Caco-2 (cell line): ENCODE measurements around the gene DIP2A. TPM values are rescaled to one million over a fixed set of nuclear protein-coding genes. Genes with fewer than 3 reads are reported as not detected.

ENCODE experiments used
- BruUV-seq: library from RNA; stranded (reverse); fragments of 400-500 nt; replicated peaks from 2 replicates; lab custom pipeline; 2021; lab: Mats Ljungman, UMichigan
- CTCF ChIA-PET: fragments of 300-600 bp; sonication (Branson Sonifier 250); formaldehyde crosslinking; loops from one replicate; lab custom pipeline; 2022; ENCODE audit warnings: antibody characterized with exemption; lab: Charles Lee
- POLR2A ChIA-PET: fragments of 300-600 bp; sonication (Branson Sonifier 250); formaldehyde crosslinking; loops from one replicate; lab custom pipeline; 2022; ENCODE audit warnings: antibody characterized with exemption; lab: Charles Lee
- DNase-seq, 2 experiments: peaks; one replicate each; pipeline versions ENCODE4 v3.0.0 to v3.0.0-alpha.2; 2020 to 2022
- H3K27me3 ChIP-seq: replicated peaks from 2 replicates; pipeline ENCODE4 v1.6.0; 2011; ENCODE audit warnings: low read length; ENCODE audit not compliant: control insufficient read depth, insufficient read depth
- H3K36me3 ChIP-seq: 2 replicates; pipeline ENCODE4 v1.5.1; 2011; ENCODE audit warnings: low read length; ENCODE audit not compliant: control insufficient read depth, insufficient read depth
- H3K4me1 ChIP-seq: fragments of 250-450 bp; sonication (Bioruptor Pico); 2 replicates; pipeline ENCODE4 v1.5.1; 2020; ENCODE audit warnings: mild to moderate bottlenecking
- H3K4me3 ChIP-seq: 2 replicates; pipeline ENCODE4 v1.5.1; 2011; ENCODE audit warnings: low read depth, mild to moderate bottlenecking, control low read depth, low read length
- H3K9me3 ChIP-seq: fragments of 250-450 bp; sonication (Bioruptor Pico); 2 replicates; pipeline ENCODE4 v1.5.1; 2020; ENCODE audit warnings: mild to moderate bottlenecking, moderate library complexity
- H3K27ac Mint-ChIP-seq: one replicate; pipeline ENCODE4 v1.8.0; 2022; ENCODE audit warnings: mixed read lengths; ENCODE audit not compliant: unreplicated experiment
- H3K27me3 Mint-ChIP-seq: one replicate; pipeline ENCODE4 v1.8.0; 2022; ENCODE audit warnings: mixed read lengths; ENCODE audit not compliant: insufficient read depth, unreplicated experiment
- H3K36me3 Mint-ChIP-seq: one replicate; pipeline ENCODE4 v1.8.0; 2022; ENCODE audit warnings: mild to moderate bottlenecking, mixed read lengths; ENCODE audit not compliant: insufficient read depth, unreplicated experiment
- H3K4me1 Mint-ChIP-seq: one replicate; pipeline ENCODE4 v1.8.0; 2022; ENCODE audit warnings: low read depth, mixed read lengths; ENCODE audit not compliant: unreplicated experiment
- H3K4me3 Mint-ChIP-seq: one replicate; pipeline ENCODE4 v1.8.0; 2022; ENCODE audit warnings: mild to moderate bottlenecking, moderate library complexity, mixed read lengths; ENCODE audit not compliant: unreplicated experiment
- H3K9me3 Mint-ChIP-seq: one replicate; pipeline ENCODE4 v1.8.0; 2022; ENCODE audit warnings: mixed read lengths; ENCODE audit not compliant: unreplicated experiment
- CTCF ChIP-seq, 2 experiments: fragments of 200-600 bp in 1 of 2; IDR thresholded peaks; 1 replicate in 1 of 2; 2 replicates in 1 of 2; pipeline versions ENCODE4 v1.5.1 to v1.8.0; 2011 to 2022; ENCODE audit warnings: antibody characterized with exemption in 1 of 2, control low read depth in 1 of 2, inconsistent platforms in 1 of 2, low read depth in 1 of 2, low read length in 1 of 2, mild to moderate bottlenecking in 1 of 2, moderate library complexity in 1 of 2; ENCODE audit not compliant: insufficient read depth in 1 of 2, severe bottlenecking in 1 of 2, unreplicated experiment in 1 of 2
- intact Hi-C: fragments of 100-400 bp; cut with micrococcal nuclease; formaldehyde crosslinking; loops from one replicate; pipeline ENCODE4 v1.10.0; 2022; ENCODE audit not compliant: unreplicated experiment
- total RNA-seq: library from RNA; stranded (reverse); gene quantifications from 2 replicates; pipeline ENCODE4 v1.2.3, GENCODE V29; 2022

DIP2A gene
- total RNA-seq, 1 experiment from 2014 or later, result 44.6 TPM

GRCh38 chr21:46489800-46490199 is 31.1 kb downstream of the DIP2A start:
- CTCF ChIA-PET, result no interaction called here
- H3K4me3 ChIP-seq, result no peak overlapping the region

DNA sequence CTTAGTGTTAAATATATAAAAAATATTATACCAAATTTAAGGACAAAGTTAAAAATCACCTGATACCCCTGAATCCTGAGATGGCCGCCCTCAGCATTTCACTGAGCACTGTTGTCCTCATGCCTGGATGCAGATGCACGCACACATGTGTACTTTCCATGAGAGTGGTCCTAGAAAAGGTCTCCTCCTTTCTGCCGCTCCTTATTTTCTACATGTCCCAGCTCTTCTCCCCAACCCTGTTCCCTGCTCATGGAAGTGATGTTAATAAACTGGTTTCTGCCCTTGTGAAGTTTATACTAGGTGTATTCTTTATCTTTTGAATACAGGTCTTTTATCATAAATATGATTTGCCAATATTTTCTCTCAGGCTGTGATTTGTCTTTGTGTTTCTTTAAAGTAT is 32.9 kb downstream of the DIP2A start:
- H3K27me3 ChIP-seq, result no peaks in the 10 kb centered on the region
- no peaks in the 10 kb centered on the region for H3K4me1 ChIP-seq
- BruUV-seq, result no TSS peak
- intact Hi-C loops, result no loop called here
- H3K4me3 ChIP-seq, result no peak overlapping the region
- no peaks in the 10 kb centered on the region; the same call in 1 of the 2 replicates for H3K36me3 ChIP-seq
- Mint-ChIP-seq H3K27me3 (no peaks in the 10 kb centered on the region), H3K4me1 (no peaks in the 10 kb centered on the region), H3K36me3 (peaks cover 28% of the 10 kb centered on the region), H3K9me3 (no peaks in the 10 kb centered on the region), H3K4me3 (no peak overlapping the region), H3K27ac (no peak overlapping the region)
- no peaks in the 10 kb centered on the region for H3K9me3 ChIP-seq
- DNase-seq, result no peak
- no peak for TF ChIP-seq CTCF (IDR thresholded peaks at IDR 0.05; ENCODE audit: insufficient read depth in 1 of 2, low read depth in 1 of 2, low read length in 1 of 2, severe bottlenecking in 1 of 2, unreplicated experiment in 1 of 2)
- ChIA-PET CTCF (no interaction called here), POLR2A (no interaction called here)

More at GRCh38 chr21:46489800-46490199, 31.1 kb downstream of the DIP2A start:
- no peaks in the 10 kb centered on the region for H3K4me1 Mint-ChIP-seq
- H3K9me3 Mint-ChIP-seq, result no peaks in the 10 kb centered on the region
- intact Hi-C loops, result no loop called here
- no TSS peak for BruUV-seq
- Histone ChIP-seq H3K4me1 (no peaks in the 10 kb centered on the region), H3K9me3 (no peaks in the 10 kb centered on the region), H3K27me3 (no peaks in the 10 kb centered on the region), H3K36me3 (no peaks in the 10 kb centered on the region; the same call in 1 of the 2 replicates)
- H3K36me3 Mint-ChIP-seq, result peaks cover 29% of the 10 kb centered on the region
- no peak overlapping the region for H3K4me3 Mint-ChIP-seq
- DNase-seq, result no peak
- no peaks in the 10 kb centered on the region for H3K27me3 Mint-ChIP-seq
- no peak overlapping the region for H3K27ac Mint-ChIP-seq
- no peak for TF ChIP-seq CTCF (IDR thresholded peaks at IDR 0.05; ENCODE audit: insufficient read depth in 1 of 2, low read depth in 1 of 2, low read length in 1 of 2, severe bottlenecking in 1 of 2, unreplicated experiment in 1 of 2)
- POLR2A ChIA-PET, result no interaction called here

DNA sequence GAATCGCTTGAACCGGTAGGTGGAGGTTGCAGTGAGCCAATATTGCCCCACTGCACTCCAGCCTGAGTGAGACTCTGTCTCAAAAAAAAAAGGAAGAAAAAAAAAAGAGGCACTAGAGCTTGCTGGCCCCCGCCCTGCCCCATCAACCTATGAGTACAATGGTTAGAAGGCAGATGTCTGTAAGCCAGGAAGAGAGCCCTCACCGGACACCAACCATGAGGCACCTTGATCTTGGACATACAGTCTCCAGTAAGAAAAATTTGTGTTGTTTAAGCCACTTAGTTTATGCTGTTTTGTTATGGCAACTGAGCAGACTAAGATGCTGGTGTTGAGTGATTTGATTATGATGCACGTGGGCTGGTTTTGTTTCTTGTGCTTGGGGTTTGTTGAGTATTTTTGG is 34.2 kb downstream of the DIP2A start:
- H3K9me3 Mint-ChIP-seq, result no peaks in the 10 kb centered on the region
- Histone ChIP-seq H3K27me3 (no peaks in the 10 kb centered on the region), H3K36me3 (no peaks in the 10 kb centered on the region; the same call in 1 of the 2 replicates), H3K4me1 (no peaks in the 10 kb centered on the region), H3K9me3 (no peaks in the 10 kb centered on the region), H3K4me3 (no peak overlapping the region)
- intact Hi-C loops, result no loop called here
- H3K27ac Mint-ChIP-seq, result no peak overlapping the region
- no peaks in the 10 kb centered on the region for H3K4me1 Mint-ChIP-seq
- no TSS peak for BruUV-seq
- H3K4me3 Mint-ChIP-seq, result no peak overlapping the region
- ChIA-PET CTCF (no interaction called here), POLR2A (no interaction called here)
- no peak for DNase-seq
- no peaks in the 10 kb centered on the region for H3K27me3 Mint-ChIP-seq
- H3K36me3 Mint-ChIP-seq, result peaks cover 33% of the 10 kb centered on the region
- no peak for TF ChIP-seq CTCF (IDR thresholded peaks at IDR 0.05; ENCODE audit: insufficient read depth in 1 of 2, low read depth in 1 of 2, low read length in 1 of 2, severe bottlenecking in 1 of 2, unreplicated experiment in 1 of 2)
